CD4-positive, alpha-beta T cell treated with Interleukin-17A for 1 hour (primary cell): ENCODE results near the gene NIN.
A peak's percentile ranks its signal among the peaks of the same experiment; 100 is the strongest.

Experiments
- DNase-seq: peaks from one replicate; pipeline ENCODE4 v3.0.0-alpha.2; 2020

The NIN gene

GRCh38 chr14:50830932-50831725 is at the start of gene NIN:
NIN (minus strand) TSS chr14:50831162; CDS start chr14:50822056, 9,106 bp downstream.
- DNase-seq = peak; percentile 69

GRCh38 chr14:50875359-50876070 is 44.6 kb upstream of the NIN start:
- peak; percentile 64 for DNase-seq

- no peak for DNase-seq
Observed at GRCh38 chr14:50874757-50875156, 43.8 kb upstream of the NIN start.

- no peak for DNase-seq
Observed at GRCh38 chr14:50871914-50872732, 41.2 kb upstream of the NIN start, which contains the start of gene ABHD12B. ABHD12B (plus strand) TSS chr14:50872053; CDS start chr14:50872175, 122 bp downstream.

GRCh38 chr14:50871228-50871627 is 40.3 kb upstream of the NIN start:
- DNase-seq = no peak

- DNase-seq = no peak
Observed at GRCh38 chr14:50865391-50866076, 34.6 kb upstream of the NIN start.

- no peak for DNase-seq
Observed at GRCh38 chr14:50864946-50865345, 34.0 kb upstream of the NIN start.

GRCh38 chr14:50864237-50864636 is 33.3 kb upstream of the NIN start:
- DNase-seq = no peak

- no peak for DNase-seq
Observed at GRCh38 chr14:50862036-50862570, 31.1 kb upstream of the NIN start.

- peak; percentile 93 for DNase-seq
Observed at GRCh38 chr14:50860478-50861086, 29.6 kb upstream of the NIN start.

- DNase-seq = no peak
Observed at GRCh38 chr14:50859296-50859624, 28.3 kb upstream of the NIN start.

- DNase-seq = no peak
Observed at GRCh38 chr14:50856660-50857059, 25.7 kb upstream of the NIN start.

GRCh38 chr14:50855558-50855957 is 24.6 kb upstream of the NIN start:
- no peak for DNase-seq

- no peak for DNase-seq
Observed at GRCh38 chr14:50854521-50854920, 23.6 kb upstream of the NIN start.

- no peak for DNase-seq
Observed at GRCh38 chr14:50853891-50854290, 22.9 kb upstream of the NIN start.

GRCh38 chr14:50846226-50846880 is 15.4 kb upstream of the NIN start:
- no peak for DNase-seq

GRCh38 chr14:50845166-50845565 is 14.2 kb upstream of the NIN start:
- DNase-seq = no peak

GRCh38 chr14:50844391-50844790 is 13.4 kb upstream of the NIN start:
- DNase-seq = no peak

- no peak for DNase-seq
Observed at GRCh38 chr14:50839691-50840090, 8.7 kb upstream of the NIN start.

GRCh38 chr14:50839048-50839447 is 8.1 kb upstream of the NIN start:
- no peak for DNase-seq

- no peak for DNase-seq
Observed at GRCh38 chr14:50837850-50838470, 7.0 kb upstream of the NIN start.
